BLaER1 (cell line): Measurements from ENCODE around the gene RIPOR3.
A peak's percentile ranks its signal among the peaks of the same experiment; 100 is the strongest.

Experiments
- H3K27ac ChIP-seq: shearing (Covaris generic); formaldehyde crosslinking; 2 replicates; pipeline ENCODE4 v1.8.1; 2022
- H3K27me3 ChIP-seq: shearing (Covaris generic); formaldehyde crosslinking; 2 replicates; pipeline ENCODE4 v1.8.1; 2022
- H3K36me3 ChIP-seq: shearing (Covaris generic); formaldehyde crosslinking; 2 replicates; pipeline ENCODE4 v1.8.1; 2022
- H3K4me1 ChIP-seq: shearing (Covaris generic); formaldehyde crosslinking; 2 replicates; pipeline ENCODE4 v1.8.1; 2022
- H3K4me2 ChIP-seq: shearing (Covaris generic); formaldehyde crosslinking; 2 replicates; pipeline ENCODE4 v1.8.1; 2022
- H3K4me3 ChIP-seq: shearing (Covaris generic); formaldehyde crosslinking; 2 replicates; pipeline ENCODE4 v1.8.1; 2022
- H3K9ac ChIP-seq: shearing (Covaris generic); formaldehyde crosslinking; 2 replicates; pipeline ENCODE4 v1.8.1; 2022
- H3K9me3 ChIP-seq: shearing (Covaris generic); formaldehyde crosslinking; 2 replicates; pipeline ENCODE4 v1.8.1; 2022
- H4K20me1 ChIP-seq: shearing (Covaris generic); formaldehyde crosslinking; 2 replicates; pipeline ENCODE4 v1.8.1; 2022
- Cebpa-rat ChIP-seq: shearing (Covaris generic); IDR thresholded peaks from 2 replicates; pipeline ENCODE4 v1.8.1; 2022

The RIPOR3 gene

GRCh38 chr20:50588034-50588736, 103.2 kb downstream of the RIPOR3 start:
- peaks cover 6% of the 10 kb centered on the region for H3K4me1 ChIP-seq
- no peaks in the 10 kb centered on the region for H4K20me1 ChIP-seq
- H3K27ac ChIP-seq: no peak overlapping the region
- no peaks in the 10 kb centered on the region for H3K27me3 ChIP-seq
- no peak for TF ChIP-seq Cebpa-rat
- no peak overlapping the region for H3K4me3 ChIP-seq
- H3K4me2 ChIP-seq: no peak overlapping the region
- H3K9me3 ChIP-seq: no peaks in the 10 kb centered on the region
- H3K36me3 ChIP-seq: peaks cover 54% of the 10 kb centered on the region
- H3K9ac ChIP-seq: no peak overlapping the region

- Histone ChIP-seq H3K27ac (no peak overlapping the region), H3K9ac (no peak overlapping the region), H4K20me1 (no peaks in the 10 kb centered on the region), H3K36me3 (peaks cover 61% of the 10 kb centered on the region), H3K9me3 (no peaks in the 10 kb centered on the region), H3K4me2 (no peak overlapping the region), H3K27me3 (no peaks in the 10 kb centered on the region), H3K4me3 (no peak overlapping the region), H3K4me1 (peaks cover 14% of the 10 kb centered on the region)
- TF ChIP-seq Cebpa-rat: no peak
Observed at GRCh38 chr20:50587291-50587961, 103.9 kb downstream of the RIPOR3 start.

GRCh38 chr20:50586531-50587232, 104.7 kb downstream of the RIPOR3 start:
- no peaks in the 10 kb centered on the region for H3K9me3 ChIP-seq
- peaks cover 66% of the 10 kb centered on the region for H3K36me3 ChIP-seq
- no peak overlapping the region for H3K4me2 ChIP-seq
- no peak overlapping the region for H3K4me3 ChIP-seq
- H3K4me1 ChIP-seq: peaks cover 21% of the 10 kb centered on the region
- H3K9ac ChIP-seq: no peak overlapping the region
- TF ChIP-seq Cebpa-rat: no peak
- no peaks in the 10 kb centered on the region for H4K20me1 ChIP-seq
- no peak overlapping the region for H3K27ac ChIP-seq
- H3K27me3 ChIP-seq: no peaks in the 10 kb centered on the region

GRCh38 chr20:50585678-50586077, 105.7 kb downstream of the RIPOR3 start:
- Histone ChIP-seq H3K9me3 (no peaks in the 10 kb centered on the region), H3K27ac (no peak overlapping the region), H3K27me3 (no peaks in the 10 kb centered on the region), H3K4me3 (no peak overlapping the region), H3K9ac (no peak overlapping the region), H3K4me2 (no peak overlapping the region), H3K36me3 (peaks cover 76% of the 10 kb centered on the region), H4K20me1 (peaks cover 9% of the 10 kb centered on the region; the same call in 1 of the 2 replicates), H3K4me1 (peaks cover 21% of the 10 kb centered on the region)
- no peak for TF ChIP-seq Cebpa-rat

GRCh38 chr20:50585214-50585613, 106.1 kb downstream of the RIPOR3 start:
- H3K27ac ChIP-seq: no peak overlapping the region
- H3K27me3 ChIP-seq: no peaks in the 10 kb centered on the region
- H3K4me1 ChIP-seq: peaks cover 21% of the 10 kb centered on the region
- H3K36me3 ChIP-seq: peaks cover 78% of the 10 kb centered on the region
- no peak for TF ChIP-seq Cebpa-rat
- H3K4me3 ChIP-seq: no peak overlapping the region
- H3K4me2 ChIP-seq: no peak overlapping the region
- no peaks in the 10 kb centered on the region for H3K9me3 ChIP-seq
- no peak overlapping the region for H3K9ac ChIP-seq
- H4K20me1 ChIP-seq: peaks cover 14% of the 10 kb centered on the region; the same call in 1 of the 2 replicates

- H4K20me1 ChIP-seq: peaks cover 15% of the 10 kb centered on the region; the same call in 1 of the 2 replicates
- no peaks in the 10 kb centered on the region for H3K27me3 ChIP-seq
- H3K4me2 ChIP-seq: no peak overlapping the region
- peaks cover 21% of the 10 kb centered on the region for H3K4me1 ChIP-seq
- H3K9me3 ChIP-seq: no peaks in the 10 kb centered on the region
- TF ChIP-seq Cebpa-rat: no peak
- H3K4me3 ChIP-seq: no peak overlapping the region
- no peak overlapping the region for H3K9ac ChIP-seq
- peaks cover 79% of the 10 kb centered on the region for H3K36me3 ChIP-seq
- H3K27ac ChIP-seq: no peak overlapping the region
Observed at GRCh38 chr20:50584687-50585086, 106.7 kb downstream of the RIPOR3 start.

- H4K20me1 ChIP-seq: peaks cover 15% of the 10 kb centered on the region; the same call in 1 of the 2 replicates
Observed at GRCh38 chr20:50583442-50584150, 107.7 kb downstream of the RIPOR3 start.

GRCh38 chr20:50582591-50583234, 108.6 kb downstream of the RIPOR3 start:
- H3K4me1 ChIP-seq: peaks cover 21% of the 10 kb centered on the region
- no peaks in the 10 kb centered on the region for H3K27me3 ChIP-seq
- H3K9ac ChIP-seq: no peak overlapping the region
- H3K27ac ChIP-seq: peak overlapping the region; percentile 29; the same call in 1 of the 2 replicates
- TF ChIP-seq Cebpa-rat: no peak
- peak overlapping the region; percentile 71 for H3K4me2 ChIP-seq
- H3K9me3 ChIP-seq: no peaks in the 10 kb centered on the region
- no peak overlapping the region for H3K4me3 ChIP-seq
- peaks cover 92% of the 10 kb centered on the region for H3K36me3 ChIP-seq
- peaks cover 18% of the 10 kb centered on the region; the same call in 1 of the 2 replicates for H4K20me1 ChIP-seq

More at GRCh38 chr20:50583442-50584150, 107.7 kb downstream of the RIPOR3 start:
- H3K36me3 ChIP-seq: peaks cover 87% of the 10 kb centered on the region
- H3K9ac ChIP-seq: no peak overlapping the region
- no peak overlapping the region for H3K27ac ChIP-seq
- no peak overlapping the region for H3K4me2 ChIP-seq
- H3K9me3 ChIP-seq: no peaks in the 10 kb centered on the region
- no peaks in the 10 kb centered on the region for H3K27me3 ChIP-seq
- TF ChIP-seq Cebpa-rat: no peak
- H3K4me1 ChIP-seq: peaks cover 21% of the 10 kb centered on the region
- H3K4me3 ChIP-seq: no peak overlapping the region

- Histone ChIP-seq H3K27me3 (no peaks in the 10 kb centered on the region), H3K9ac (no peak overlapping the region), H3K4me2 (peak overlapping the region; percentile 71), H3K9me3 (no peaks in the 10 kb centered on the region), H4K20me1 (peaks cover 24% of the 10 kb centered on the region; the same call in 1 of the 2 replicates), H3K36me3 (peaks cover 92% of the 10 kb centered on the region), H3K27ac (no peak overlapping the region), H3K4me1 (peaks cover 21% of the 10 kb centered on the region), H3K4me3 (no peak overlapping the region)
- no peak for TF ChIP-seq Cebpa-rat
Observed at GRCh38 chr20:50582092-50582491, 109.2 kb downstream of the RIPOR3 start.
